ENCODE results near the gene CBLN3.

The CBLN3 gene

DNA sequence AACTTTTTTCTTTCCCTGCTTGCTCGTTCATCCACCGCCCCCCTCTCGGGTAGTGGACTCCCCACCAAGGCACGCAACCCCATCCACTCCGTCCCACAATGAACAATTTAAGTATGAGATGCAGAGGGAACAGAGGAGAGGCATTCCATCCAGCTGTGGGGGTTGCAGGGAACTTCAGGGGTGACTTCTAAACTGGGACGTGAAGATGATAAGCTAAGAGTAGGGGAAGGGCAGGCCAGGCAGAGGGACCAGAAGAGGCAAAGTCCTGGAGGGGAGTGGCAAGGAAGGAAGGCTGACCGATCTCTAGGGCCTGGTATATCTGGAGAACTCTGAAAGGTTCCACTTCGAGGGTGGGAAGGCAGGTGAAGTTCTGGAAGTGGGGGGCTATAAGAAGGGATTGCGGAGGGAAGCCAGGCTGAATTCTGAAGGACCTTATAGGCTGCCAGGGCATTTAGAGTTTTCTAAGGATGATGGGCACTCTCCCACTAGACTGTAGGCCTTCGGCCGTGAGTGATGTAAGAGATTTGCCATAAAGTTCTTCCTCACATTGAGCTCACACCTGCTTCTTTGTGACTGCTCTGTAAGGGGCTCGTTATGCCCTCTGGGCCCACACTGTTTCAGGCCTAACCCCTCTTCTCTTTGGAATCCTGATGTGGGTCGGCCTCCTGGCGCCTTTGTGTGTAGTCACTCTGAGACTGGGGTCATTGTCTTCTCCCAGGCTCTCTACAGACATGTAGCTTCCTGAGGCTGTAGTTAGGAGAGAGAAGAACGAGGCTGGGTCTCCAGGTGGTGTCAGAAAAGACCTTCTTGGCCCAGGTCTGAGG, 49.3 kb downstream of the CBLN3 start:
- DNase-seq (ENCODE audit: low read depth): no peak

- DNase-seq (ENCODE audit: low read depth): no peak
Observed at GRCh38 chr14:24378981-24379906, 50.2 kb downstream of the CBLN3 start.

DNA sequence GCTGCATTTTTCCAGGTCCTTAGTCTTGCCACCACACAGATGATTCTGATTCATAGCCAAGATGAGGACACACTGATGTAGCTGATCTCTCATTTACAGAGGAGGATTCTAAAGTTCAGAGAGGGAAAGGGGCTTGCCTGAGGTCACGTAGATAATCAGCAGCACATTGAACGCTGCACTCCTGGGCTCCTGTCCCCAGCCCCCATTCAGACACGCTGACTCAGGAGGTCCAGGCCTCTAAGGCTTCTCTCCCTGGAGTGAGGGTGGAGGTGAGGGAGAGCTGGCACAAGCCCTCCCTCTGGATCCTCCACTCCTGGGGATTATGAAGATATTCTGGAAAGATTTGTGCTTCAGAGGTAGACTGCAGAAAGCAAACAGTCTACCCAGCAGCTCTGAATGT, 51.1 kb downstream of the CBLN3 start:
- DNase-seq (ENCODE audit: low read depth): no peak

DNA sequence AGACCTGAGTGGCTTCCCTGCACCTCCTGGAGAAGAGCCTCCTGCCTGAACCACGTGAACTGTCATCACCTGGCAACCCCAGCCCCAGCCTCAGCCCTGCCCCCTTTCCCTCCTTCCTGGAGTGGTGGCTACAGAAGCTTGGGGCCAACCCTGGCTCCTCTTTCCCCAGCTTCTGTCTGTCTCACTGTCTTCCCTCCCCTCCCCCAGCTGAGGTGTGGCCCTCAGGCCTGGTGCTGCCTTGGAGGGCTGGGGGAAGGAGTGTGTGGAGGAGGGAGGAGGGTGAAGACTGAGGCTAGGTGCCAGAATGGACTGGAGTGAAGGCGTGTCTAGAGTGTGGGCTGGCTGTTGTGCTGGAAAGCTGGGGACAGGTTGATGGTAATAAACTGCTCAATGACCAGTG, 51.8 kb downstream of the CBLN3 start:
- no peak for DNase-seq (ENCODE audit: low read depth)

- DNase-seq (ENCODE audit: low read depth): no peak
Observed at GRCh38 chr14:24377126-24377525, 52.3 kb downstream of the CBLN3 start.

All from non-pigmented ciliary epithelial cell (primary cell).